ENCODE results near the gene ZNF513. TPM values are rescaled to one million over a fixed set of nuclear protein-coding genes. Genes with fewer than 3 reads are reported as not detected.

The ZNF513 gene
- total and polyA plus RNA-seq, 2 donors (not counting 3 experiments of a cell fraction or from before 2014, with no cell fraction given), result 19.0 to 30.6 TPM

- no peak overlapping the region for H2AFZ ChIP-seq (ENCODE audit: low read depth, low read length)
- H3K4me3 ChIP-seq (replicated peaks in 1 of 3; ENCODE audit: insufficient read depth in 1 of 3, low read depth in 1 of 3, low read length in 3 of 3), result no peak overlapping the region
- TF ChIP-seq EZH2 (IDR thresholded peaks at IDR 0.05; ENCODE audit: borderline replicate concordance, low read depth, low read length, severe bottlenecking), result no peak
- no peak for TF ChIP-seq MAX (IDR thresholded peaks at IDR 0.05; ENCODE audit: insufficient read depth, insufficient read length)
- TF ChIP-seq CTCF (IDR thresholded peaks at IDR 0.05; ENCODE audit: extremely low read depth in 1 of 2, insufficient read depth in 1 of 2, low read depth in 1 of 2, low read length in 2 of 2), result no peak
- TF ChIP-seq FOS (IDR thresholded peaks at IDR 0.05; ENCODE audit: borderline replicate concordance, insufficient read depth, low read length), result no peak
- TF ChIP-seq JUN (IDR thresholded peaks at IDR 0.05; ENCODE audit: borderline replicate concordance, insufficient read depth, insufficient read length, low read depth), result no peak
- no peak for TF ChIP-seq POLR2A (IDR thresholded peaks at IDR 0.05; ENCODE audit: low read depth, low read length)
- no peak for TF ChIP-seq GATA2 (IDR thresholded peaks at IDR 0.05; ENCODE audit: insufficient read depth, insufficient read length, low read depth, low read length)
- no peak for TF ChIP-seq MYC (IDR thresholded peaks at IDR 0.05; ENCODE audit: low read depth, low read length)
- TF ChIP-seq POLR2AphosphoS5 (IDR thresholded peaks at IDR 0.05; ENCODE audit: insufficient read depth, low read depth, low read length), result no peak
- H3K27ac ChIP-seq (ENCODE audit: insufficient read depth, low read depth, low read length), result no peak overlapping the region
- DNase-seq (ENCODE audit: low read depth, low spot score) (no peak), FAIRE-seq (no peak)
- peaks cover 20 to 43% of the 10 kb centered on the region in 2 experiments for H3K36me3 ChIP-seq (ENCODE audit: control insufficient read depth in 2 of 2, extremely low read depth in 1 of 2, insufficient read depth in 2 of 2, low read length in 2 of 2)
- no TSS peak for BruUV-seq (replicated peaks)
- intact Hi-C loops (cut with micrococcal nuclease), result loop anchor here (5.0 kb wide), 2 partner anchors 126 to 161 kb away; partner anchors contain the start of genes ATRAID and SLC5A6
- H3K79me2 ChIP-seq (ENCODE audit: control insufficient read depth, insufficient read depth, low read length), result peaks cover 34% of the 10 kb centered on the region
- H3K9me3 ChIP-seq (replicated peaks; ENCODE audit: control insufficient read depth, insufficient read depth, low read length), result no peaks in the 10 kb centered on the region
- H4K20me1 ChIP-seq (replicated peaks; ENCODE audit: control insufficient read depth, extremely low read depth, insufficient read depth, low read length), result no peaks in the 10 kb centered on the region
- no peak overlapping the region for H3K9ac ChIP-seq (replicated peaks; ENCODE audit: extremely low read depth, insufficient read depth, low read length)
- H3K9me1 ChIP-seq (replicated peaks; ENCODE audit: control insufficient read depth, extremely low read depth, insufficient read depth, low read length), result no peaks in the 10 kb centered on the region
- no peak overlapping the region for H3K4me2 ChIP-seq (ENCODE audit: insufficient read depth, low read length)
- dilution Hi-C loops (cut with MboI; ENCODE audit: extremely low pct_ligation_motif_present, low sequenced_read_pairs), result no loop called here
- CTCF ChIA-PET, result no interaction called here
- H3K27me3 ChIP-seq (ENCODE audit: control insufficient read depth in 2 of 2, insufficient read depth in 2 of 2, low read length in 2 of 2), result no peaks in the 10 kb centered on the region
- H3K4me1 ChIP-seq (ENCODE audit: control insufficient read depth, extremely low read depth, insufficient read depth, low read length), result peaks cover 14% of the 10 kb centered on the region
- POLR2A ChIA-PET, result no interaction called here
Observed at GRCh38 chr2:27373567-27373966, 7.0 kb downstream of the ZNF513 start.

Measured in endothelial cell of umbilical vein (primary cell).